ENCODE results near the gene LINC01488. TPM values are rescaled to one million over a fixed set of nuclear protein-coding genes. Genes with fewer than 3 reads are reported as not detected.

Gene LINC01488
- total and polyA plus RNA-seq, 10 of the 15 experiments (the other 5 are each of a cell fraction or from before 2014, with no cell fraction given) = not detected

DNA sequence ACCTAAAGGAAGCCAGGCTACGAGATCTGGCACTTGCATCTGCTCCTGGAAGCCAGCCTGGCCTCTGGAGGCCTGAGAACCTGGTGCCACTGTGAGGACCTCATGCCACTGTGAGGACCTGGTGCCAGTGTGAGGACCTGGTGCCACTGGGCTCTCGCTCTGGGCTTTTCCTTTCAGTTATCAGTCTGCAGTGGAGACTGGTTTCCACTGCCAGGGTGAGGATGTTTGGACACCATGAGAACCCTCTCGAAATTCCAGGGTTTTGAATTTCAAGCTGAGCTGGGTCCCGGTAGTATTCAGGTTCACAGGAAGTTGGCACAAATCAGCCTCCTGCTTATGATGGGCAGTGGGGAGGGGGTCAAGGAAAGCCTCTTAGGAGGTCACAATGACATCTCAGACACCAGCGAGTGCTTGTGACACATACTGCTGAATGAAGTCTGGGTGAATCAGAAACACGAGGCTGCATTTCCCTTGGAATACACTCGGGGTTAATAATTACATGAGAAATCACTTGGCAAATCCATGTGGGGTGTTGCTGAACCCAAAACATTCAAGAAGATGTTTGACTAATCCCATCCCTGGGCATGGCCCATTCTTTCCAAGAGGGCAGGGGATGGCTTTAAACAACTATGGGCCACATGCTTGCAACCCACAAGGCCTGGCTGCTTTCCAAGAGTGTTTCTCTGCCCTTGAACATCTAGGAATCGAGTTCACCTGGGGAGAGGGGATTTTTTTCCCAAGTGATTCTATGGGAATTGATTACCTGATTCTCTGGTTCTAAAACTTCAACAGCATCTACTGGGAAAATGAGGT, 60.2 kb downstream of the LINC01488 start:
- 28% methylated on average over 8 of the region's 8 CpGs for WGBS (ENCODE audit: insufficient coverage, insufficient replicate concordance, low lambda C conversion rate, missing lambda C conversion rate)
- no peak for DNase-seq (ENCODE audit: low read depth, low spot score)
- Histone ChIP-seq H4K20me1 (ENCODE audit: control insufficient read depth, insufficient read depth) (peaks cover 3% of the 10 kb centered on the region; the same call in 1 of the 2 replicates), H3K4me3 (no peak overlapping the region), H3K79me2 (ENCODE audit: control insufficient read depth, insufficient read depth, low read length) (no peaks in the 10 kb centered on the region), H3K27me3 (replicated peaks in 1 of 2; ENCODE audit: control insufficient read depth in 2 of 2, insufficient read depth in 2 of 2, low read length in 1 of 2) (no peaks in the 10 kb centered on the region; a peak in 1 of 4 replicates), H3K9me3 (replicated peaks; ENCODE audit: control insufficient read depth, insufficient read depth, low read length) (no peaks in the 10 kb centered on the region; the same call in 2 of the 3 replicates), H3K4me2 (ENCODE audit: control insufficient read depth, insufficient read depth) (no peak overlapping the region), H3K4me1 (ENCODE audit: control insufficient read depth, insufficient read depth, low read length) (peaks cover 5% of the 10 kb centered on the region; the same call in 1 of the 2 replicates), H2AFZ (ENCODE audit: control insufficient read depth, low read depth, low read length) (no peak overlapping the region), H3K27ac (ENCODE audit: control insufficient read depth, insufficient read depth) (no peak overlapping the region), H3K36me3 (ENCODE audit: control insufficient read depth in 2 of 2, insufficient read depth in 2 of 2, low read length in 1 of 2) (no peaks in the 10 kb centered on the region), H3K9ac (ENCODE audit: control insufficient read depth, insufficient read depth, low read length) (no peak overlapping the region)
- in situ Hi-C loops (cut with MboI) (no loop called here), intact Hi-C loops (cut with micrococcal nuclease; ENCODE audit: unreplicated experiment) (no loop called here)
- TF ChIP-seq, protein P1, sequence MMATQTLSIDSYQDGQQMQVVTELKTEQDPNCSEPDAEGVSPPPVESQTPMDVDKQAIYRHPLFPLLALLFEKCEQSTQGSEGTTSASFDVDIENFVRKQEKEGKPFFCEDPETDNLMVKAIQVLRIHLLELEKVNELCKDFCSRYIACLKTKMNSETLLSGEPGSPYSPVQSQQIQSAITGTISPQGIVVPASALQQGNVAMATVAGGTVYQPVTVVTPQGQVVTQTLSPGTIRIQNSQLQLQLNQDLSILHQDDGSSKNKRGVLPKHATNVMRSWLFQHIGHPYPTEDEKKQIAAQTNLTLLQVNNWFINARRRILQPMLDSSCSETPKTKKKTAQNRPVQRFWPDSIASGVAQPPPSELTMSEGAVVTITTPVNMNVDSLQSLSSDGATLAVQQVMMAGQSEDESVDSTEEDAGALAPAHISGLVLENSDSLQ (IDR thresholded peaks at IDR 0.05) = no peak
- no peak for TF ChIP-seq IKZF2 (IDR thresholded peaks at IDR 0.05)
- no peak for TF ChIP-seq ZBED1 (IDR thresholded peaks at IDR 0.05; ENCODE audit: borderline replicate concordance)
- no peak for TF ChIP-seq ZBTB33 (IDR thresholded peaks at IDR 0.05)
- TF ChIP-seq ZNF687 (IDR thresholded peaks at IDR 0.05) = no peak
- TF ChIP-seq ESRRA (IDR thresholded peaks at IDR 0.05; ENCODE audit: low read length) = no peak
- TF ChIP-seq ZNF24 (IDR thresholded peaks at IDR 0.05) = no peak
- TF ChIP-seq CBX3 (IDR thresholded peaks at IDR 0.05; ENCODE audit: borderline replicate concordance, low read depth) = no peak
- no peak for TF ChIP-seq ATF2 (IDR thresholded peaks at IDR 0.05; ENCODE audit: low read length)
- no peak for FAIRE-seq
- POLR2A ChIA-PET = no interaction called here
- RAD21 ChIA-PET (ENCODE audit: unreplicated experiment) = no interaction called here
- CTCF ChIA-PET = no interaction called here
- BruUV-seq (replicated peaks) = no TSS peak
- no peak for ATAC-seq
- SMC1A ChIA-PET (ENCODE audit: uncharacterized antibody, unreplicated experiment) = no interaction called here
